Pons (tissue), 1 donor: Measurements from ENCODE around the gene CYP27C1.
"Not testable (repeated sequence)": the region's sequence is repeated elsewhere in the genome, so short reads cannot be mapped to it uniquely, and the experiment has no call there.

ENCODE experiments used
- DNase-seq: peaks from one replicate; pipeline ENCODE4 v3.0.0-alpha.2; 2016; ENCODE audit warnings: low spot score

Gene CYP27C1

DNA sequence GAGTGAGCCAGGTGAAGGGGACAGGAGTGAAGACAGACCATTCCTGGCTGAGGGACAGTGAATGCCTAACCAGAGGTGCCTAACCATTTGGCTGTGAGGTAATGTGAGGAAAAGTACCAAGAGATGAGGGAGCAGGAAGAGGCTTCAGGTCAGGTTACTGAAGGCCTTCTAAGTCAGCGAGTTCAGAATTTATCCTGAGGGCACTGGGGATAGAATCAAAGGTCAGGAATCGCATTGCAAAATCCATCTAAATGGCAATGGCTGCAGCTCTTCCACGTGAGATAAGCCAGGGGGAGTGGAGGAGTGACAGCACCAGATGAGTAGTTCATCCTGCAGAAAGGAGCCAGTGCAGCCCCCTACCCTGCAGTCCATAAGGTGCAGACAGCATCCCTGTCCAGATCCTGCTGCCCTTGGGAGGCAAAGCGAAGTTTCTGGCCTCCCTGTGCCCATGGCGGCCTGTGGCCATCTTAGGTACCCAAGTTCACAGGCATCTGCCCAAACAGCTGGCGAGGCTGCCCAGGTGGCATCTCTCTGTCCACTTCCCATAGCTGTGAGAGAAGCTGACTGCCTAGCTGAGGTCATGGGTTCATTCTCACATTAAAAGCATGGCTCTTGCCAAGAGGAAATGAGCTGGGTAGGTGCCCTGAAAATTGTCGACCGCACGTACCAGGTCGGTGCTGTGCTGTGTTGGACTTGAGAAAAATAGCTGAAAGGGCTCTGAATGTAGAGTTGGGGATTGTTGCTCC lies 49.5 kb downstream of the CYP27C1 start:
- peak; percentile 26 for DNase-seq

DNA sequence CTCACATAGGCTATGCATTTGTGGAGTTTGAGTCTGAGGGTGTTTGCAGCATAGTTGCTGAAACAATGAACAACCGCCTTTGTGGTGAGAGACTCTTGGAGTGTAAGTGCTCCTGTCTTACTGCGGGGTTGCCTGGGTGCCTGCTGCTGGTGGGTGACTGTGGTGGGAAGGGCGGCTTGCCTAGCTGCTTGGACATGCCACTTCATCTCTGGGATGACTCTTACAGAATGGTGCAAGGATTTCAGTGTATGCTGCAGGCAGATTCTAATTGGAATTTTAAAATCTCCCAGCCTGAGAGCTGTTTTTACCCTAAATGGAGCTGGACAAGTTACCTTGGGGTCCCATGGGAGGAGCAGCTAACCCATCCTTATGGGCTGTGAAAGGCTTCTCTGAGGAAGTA lies 50.1 kb downstream of the CYP27C1 start:
- no peak for DNase-seq

DNA sequence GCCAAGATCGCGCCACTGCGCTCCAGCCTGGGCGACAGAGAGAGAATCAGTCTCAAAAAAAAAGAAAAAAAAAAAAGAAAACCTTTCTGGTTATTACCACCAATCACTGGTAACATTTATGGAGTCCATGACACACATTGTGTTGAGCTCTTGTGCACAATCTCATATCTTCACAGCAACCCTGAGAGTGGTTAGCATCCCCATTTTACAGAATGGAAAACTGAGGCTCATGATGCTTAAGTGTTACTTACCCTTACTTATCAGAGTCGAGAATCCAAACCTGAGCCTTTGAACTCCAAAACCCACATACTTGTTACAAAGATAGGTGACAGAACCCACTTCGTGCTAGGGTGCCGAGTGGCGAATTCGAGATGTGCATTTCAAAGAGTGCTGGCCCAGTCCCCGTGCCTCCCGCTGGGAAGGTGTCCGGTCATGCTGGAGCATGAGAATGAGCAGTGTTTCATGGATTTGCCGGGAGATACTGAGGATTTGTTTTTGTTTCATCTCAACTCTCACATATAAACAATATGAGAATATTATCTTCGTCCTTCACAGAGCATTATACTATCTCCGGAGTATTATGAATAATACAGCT lies 50.9 kb downstream of the CYP27C1 start:
- no peak for DNase-seq

DNA sequence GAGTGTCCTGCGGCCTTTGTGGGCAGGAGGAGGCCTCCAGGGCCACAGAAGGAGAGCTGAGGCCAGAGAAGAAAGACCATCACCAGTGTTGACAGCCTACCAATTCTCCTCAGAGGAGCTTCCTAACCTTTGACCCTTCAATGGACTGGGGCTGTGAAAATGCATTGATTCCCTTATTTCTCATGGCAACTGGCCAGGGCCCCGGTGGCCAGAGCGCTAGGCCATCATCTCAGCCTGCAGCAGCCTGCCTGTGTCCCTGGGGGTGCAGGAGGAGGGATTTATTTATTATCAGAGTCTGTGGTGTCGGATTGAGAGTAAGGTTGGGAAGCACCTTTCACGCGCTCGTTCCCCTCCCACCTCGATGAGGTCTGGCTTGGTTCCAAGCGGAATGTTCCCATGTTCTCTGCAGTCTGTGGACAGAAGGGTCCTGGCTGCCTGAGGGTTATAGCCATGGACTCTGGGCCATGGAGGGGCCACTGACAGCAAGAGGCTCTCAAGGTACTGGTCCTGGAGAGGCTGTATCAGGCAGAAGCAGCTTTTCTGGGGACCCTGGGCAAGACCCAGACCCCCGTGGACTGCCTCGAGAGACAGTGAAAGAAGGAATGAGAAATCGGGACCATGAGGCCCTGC lies 53.8 kb downstream of the CYP27C1 start:
- DNase-seq, result no peak

DNA sequence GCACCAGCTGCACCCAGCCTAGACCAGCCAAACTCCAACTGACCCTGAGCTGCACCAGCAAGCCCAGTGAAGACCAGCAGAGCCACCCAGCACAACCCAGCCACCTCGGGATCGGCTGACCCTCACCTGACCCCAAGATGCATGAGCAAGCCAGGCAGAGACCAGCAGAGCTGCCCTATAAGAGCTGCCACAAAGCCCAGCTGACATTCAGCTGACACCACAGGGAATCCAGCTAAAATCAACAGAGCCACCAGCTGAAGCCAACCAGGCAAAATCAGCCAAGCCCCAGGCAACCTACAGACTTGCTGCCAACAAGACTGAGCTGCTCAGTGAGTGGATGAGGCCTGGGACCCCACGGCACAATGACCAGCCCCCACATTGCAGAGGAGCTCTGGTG lies 54.6 kb downstream of the CYP27C1 start:
- DNase-seq, result no peak

DNA sequence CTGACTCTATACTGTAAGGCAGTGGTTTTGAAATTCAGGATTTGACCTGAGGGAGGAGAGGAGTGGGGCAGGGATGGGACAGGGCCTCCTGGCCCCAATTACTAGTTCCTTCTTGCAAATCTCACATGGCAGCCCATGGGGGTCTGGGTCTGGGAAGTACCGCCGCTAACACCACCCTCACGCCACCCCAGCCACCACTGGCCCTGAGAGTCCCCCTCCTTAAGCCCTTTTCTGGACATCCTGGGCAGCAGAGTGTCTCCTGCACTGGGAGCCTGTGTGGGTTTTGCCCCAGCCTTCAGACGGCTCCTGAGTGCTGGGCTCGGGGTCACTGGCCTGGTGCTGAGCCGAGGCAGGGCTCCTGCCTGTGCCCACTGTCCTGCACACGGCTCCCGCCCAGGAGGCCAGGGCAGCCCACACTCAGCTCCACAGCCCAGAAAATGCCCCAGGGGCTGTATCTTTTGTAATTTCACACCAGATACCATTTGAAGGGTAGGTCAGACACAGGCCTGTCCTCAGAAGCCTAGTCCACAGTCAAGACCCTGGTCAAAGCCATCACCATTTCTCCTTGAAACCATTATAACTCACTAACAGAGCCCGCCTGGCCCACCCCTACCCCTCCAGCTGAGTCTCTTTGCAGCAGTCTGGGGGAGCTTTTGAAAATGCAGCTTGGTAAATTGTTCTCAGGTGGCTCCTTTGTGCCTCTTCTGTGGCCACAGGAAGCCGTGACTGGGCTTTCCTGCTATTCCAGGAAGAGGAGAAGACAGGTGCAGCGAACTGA lies 55.1 kb downstream of the CYP27C1 start:
- DNase-seq, result no peak

DNA sequence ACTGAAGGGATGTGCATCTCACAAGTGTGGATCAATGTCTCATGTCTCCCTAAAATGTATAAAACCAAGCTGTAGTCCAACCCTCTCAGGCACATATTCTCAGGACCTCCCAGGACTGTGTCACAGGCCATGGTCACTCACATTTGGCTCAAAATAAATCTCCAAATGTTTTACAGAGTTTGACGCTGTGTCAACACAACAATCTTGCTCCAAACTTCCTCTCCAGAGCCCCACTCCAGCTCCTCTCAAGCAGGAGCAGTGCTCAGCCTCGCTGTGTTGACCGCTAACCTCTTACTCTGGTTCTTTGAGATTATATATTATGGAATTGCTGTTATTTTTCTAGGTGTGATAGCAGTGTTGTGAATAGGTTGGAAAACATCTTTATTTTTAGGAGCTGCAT lies 56.2 kb downstream of the CYP27C1 start:
- DNase-seq, result no peak

DNA sequence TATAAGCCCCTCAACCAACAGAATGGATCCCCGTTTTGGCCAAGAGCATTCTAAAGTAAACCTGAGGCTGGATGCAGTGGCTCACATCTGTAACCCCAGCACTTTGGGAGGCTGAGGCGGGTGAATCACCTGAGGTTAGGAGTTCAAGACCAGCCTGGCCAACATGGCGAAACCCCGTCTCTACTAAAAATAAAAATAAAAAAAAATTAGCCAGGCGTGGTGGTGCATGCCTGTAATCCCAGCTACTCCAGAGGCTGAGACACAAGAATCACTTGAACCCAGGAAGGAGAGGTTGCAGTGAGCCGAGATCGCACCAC lies 57.1 kb downstream of the CYP27C1 start:
- not testable (repeated sequence) for DNase-seq

DNA sequence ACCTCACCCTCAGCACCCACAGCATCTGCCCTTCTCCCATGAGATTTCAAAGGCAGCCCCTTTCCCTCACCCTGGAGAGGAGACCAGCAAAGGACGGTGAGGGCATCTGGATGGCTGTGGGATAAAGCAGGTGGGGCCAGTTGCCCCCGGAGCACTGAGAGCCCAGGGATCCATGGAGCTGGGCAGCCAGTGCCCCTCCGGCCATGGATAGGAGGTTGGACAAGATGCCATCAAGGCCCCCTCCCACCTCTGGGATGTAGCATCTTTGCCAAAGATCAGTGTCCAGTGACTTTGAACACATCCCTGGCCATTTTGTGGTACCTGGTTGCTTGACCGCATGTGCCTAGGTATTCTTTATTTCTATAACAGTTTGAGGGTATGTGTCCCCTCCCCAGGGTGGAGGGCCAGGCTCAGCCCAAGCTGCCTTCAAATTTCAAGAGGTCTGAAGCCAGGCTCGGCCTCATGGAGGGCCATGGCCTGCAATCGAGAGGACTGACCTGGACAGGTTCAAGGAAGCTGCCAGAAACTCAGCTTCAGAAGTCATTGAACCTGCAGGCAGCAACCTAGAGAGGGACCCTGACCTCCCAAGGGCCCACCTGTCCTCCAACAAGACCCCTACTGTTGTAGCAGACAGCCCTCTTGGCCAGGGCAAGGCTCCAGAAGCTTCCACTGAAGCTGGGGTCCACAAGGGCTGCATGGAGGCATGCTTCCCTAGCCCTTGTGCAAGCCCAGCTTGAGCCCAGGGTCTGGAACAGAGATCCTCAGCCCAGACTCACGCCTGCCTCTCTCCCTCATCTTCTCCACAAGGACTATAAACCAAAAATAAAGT lies 57.6 kb downstream of the CYP27C1 start:
- DNase-seq, result no peak

DNA sequence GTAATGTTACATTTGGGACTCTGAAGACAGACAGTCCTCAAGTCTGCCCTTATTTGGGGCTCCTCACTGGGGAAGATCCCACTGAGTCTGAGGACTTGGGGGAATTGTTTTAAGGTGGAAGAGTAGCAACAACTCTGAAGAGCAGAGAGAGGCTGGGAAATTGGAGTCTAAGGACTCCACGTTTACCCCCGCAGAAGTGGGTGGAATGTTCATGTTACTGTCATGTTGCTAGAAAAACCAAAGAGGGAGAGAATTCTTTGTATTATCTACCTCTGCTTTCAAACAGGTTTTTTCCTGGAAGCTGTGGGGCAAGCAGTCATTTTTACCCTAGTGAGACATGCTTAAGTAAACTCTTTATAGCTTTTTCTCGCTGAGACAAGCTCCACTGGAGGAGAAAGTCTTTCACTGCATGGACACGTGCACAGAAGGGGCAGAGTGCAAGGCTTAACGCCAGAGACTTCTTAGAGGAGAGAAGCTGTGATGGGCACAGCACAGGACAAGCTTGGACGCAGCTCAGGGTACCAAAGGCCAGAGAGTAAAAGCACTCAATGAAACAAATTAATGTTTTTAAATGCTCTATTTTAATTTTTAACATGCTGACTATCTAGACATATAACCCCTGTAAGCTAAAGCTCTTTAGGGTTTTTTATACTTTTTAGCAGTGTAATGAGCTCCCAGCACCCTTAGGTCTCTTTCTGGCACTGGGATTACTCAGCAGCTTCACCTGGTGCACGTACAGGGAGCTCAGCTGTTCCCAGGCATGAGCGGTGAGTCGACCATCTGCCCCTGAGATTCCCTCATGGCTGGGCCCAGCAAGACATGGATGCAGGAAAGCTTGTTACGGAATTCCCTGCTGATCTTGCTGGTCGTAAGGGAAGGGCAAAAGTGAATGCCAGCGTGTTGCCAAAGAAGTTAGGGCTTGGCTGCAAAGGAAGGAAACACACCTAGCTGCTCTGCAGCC lies 58.6 kb downstream of the CYP27C1 start:
- DNase-seq, result no peak

DNA sequence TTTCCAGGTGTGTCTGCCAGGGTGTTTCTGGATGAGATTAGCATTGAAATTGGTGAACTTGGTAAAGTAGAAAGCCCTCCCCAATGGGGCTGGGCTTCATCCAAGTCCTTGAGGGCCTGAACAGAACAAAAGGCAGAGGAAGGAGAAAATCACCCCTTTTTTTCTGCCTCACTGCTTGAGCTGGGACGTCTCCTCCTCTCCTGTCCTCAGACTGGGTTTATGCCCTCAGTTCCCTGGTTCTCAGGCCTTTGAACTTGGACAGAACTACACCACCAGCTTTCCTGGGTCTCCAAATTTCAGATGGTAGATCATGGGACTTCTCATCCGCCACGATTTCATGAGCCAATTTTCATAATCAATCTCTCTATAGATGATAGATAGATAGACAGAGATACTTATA lies 59.4 kb downstream of the CYP27C1 start:
- no peak for DNase-seq

DNA sequence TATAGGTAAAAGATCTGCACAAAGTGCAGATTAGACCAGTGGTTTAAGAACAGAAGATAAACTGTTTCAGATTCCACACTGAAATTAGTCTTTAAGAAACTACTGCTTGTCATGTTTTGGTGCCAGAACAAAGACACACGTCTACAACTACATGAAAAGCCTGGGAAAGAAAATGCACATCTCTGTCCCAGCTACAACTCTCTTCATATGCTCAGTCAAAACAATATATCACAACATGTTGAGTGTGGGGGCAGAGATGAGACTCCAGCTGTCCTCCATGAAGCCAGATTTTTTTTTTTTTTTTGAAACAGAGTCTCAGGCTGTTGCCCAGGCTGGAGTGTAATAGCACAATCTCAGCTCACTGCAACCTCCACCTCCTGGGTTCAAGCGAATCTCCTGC lies 60.6 kb downstream of the CYP27C1 start:
- DNase-seq, result no peak

DNA sequence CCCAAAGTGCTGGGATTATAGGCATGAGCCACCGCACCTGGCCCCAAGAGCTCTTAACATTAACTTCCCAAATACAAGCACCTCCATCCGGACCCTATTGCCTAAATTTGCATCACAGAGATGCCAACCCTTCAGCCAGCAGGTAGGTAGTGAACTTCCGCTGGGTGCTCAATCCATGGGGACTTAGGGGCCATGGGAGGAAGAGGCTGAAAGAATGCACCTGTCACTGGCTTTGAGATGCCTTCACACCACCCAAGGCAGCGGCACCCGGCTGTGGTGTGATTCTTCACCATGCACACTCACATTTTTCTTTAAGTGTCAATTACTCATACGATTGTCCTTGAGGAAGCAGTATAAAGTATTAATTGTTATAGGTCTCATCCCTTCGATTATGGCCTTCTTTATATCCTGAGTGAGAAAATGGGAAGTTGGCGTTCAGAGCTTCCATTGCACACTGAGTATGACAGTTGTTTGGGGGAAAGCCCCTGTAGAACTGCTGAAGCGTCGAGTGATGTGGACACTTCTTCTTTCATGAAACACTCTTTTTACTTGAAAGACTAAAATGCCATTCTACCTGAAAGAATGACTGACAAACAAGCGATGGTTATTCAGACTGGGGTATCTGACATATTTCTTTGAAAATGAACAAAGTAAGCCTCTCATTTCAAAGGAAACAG lies 61.3 kb downstream of the CYP27C1 start:
- DNase-seq, result no peak

DNA sequence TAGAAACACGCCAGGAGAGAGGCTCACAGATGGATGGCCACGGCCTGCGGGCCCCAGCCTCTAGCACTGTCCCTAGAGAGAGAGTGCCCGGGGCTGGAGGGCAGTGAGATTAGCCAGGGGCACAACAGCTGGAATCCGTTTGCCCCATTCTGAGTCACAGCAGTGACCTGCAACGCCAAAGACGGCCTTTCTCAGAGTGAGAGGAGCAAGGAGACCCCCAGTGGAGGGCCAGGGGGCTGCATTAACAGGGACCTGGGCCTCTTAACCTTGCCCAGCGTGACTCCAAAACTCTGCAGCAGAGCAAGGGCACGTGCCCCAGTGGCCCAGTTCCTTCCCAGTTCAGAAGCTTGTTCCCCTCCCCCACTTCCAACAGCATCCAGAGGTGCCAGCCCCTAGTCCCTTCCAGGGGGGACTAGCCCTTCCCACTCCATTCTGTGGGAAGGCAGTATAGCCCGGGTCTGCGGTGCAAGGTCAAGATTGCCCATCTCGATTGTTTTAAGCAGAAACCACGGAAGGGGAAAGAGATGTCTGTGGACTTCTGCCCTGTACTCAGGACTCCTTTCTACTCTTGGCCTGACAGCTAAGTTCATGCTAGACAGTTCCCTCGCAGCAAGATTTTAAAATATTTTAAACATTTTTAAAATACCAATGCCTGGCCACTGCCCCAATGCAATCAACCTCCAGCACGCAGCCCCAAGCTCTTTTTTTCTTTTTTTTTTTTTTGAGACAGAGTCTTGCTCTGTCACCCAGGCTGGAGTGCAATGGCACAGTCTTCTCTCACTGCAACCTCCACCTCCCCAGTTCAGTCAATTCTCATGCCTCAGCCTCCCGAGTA lies 62.2 kb downstream of the CYP27C1 start:
- no peak for DNase-seq

DNA sequence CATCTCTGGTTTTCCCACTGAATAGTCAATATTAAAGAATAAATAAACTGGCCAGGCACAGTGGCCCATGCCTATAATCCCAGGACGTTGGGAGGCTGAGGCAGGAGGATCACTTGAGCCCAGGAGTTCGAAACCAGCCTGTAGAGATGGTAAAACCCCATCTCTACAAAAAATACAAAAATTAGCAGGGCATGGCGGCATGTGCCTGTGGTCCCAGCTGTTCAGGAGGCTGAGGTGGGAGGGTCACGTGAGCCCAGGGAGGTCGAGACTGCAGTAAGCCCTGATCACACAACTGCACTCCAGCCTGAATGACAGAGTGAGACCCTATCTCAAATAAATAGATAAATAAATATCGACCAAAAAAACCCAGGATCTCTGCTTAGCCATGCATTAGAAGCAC lies 63.0 kb downstream of the CYP27C1 start:
- DNase-seq, result no peak

DNA sequence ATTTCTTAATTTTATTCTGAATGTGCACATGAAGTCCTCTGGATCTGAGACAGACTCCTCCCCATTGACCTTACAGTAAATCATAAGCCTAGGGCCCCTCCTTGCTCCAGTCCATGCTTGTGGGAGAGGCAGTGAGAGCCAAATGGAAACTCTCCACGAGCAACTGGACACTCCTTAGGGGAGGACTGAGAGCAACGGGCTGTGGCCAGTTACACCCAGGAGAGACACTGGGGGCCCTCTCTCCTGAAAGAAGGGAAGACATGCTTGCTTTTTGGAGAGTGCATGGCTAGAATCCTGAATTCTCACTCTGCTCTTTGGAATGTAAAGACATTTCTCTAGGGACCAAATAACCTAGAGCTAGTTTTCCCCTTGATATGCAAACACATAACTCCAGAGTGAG lies 64.2 kb downstream of the CYP27C1 start:
- no peak for DNase-seq

DNA sequence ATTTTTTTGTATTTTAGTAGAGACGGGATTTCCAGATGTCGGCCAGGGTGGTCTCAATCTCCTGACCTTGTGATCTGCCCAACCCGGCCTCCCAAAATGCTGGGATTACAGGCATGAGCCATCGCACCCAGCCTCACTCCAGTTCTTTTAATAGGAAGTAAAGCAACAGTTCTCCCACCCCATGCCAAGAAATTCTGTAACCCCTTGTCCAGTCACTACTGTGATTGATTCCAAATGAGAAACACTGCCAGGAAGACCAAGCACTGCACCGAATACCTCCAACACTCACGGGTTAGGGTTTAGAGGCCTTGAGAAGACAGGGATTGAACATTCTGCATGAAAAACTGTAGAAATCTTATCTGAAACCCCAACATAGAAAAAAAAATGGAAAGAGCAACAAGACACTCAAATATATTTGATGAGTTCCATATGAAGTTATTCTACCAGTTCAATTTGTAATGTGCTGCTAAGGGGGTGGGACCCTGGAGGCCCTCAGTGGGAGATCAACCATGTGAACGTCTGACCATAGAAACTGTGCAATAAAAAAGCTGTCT lies 65.0 kb downstream of the CYP27C1 start:
- DNase-seq, result no peak

DNA sequence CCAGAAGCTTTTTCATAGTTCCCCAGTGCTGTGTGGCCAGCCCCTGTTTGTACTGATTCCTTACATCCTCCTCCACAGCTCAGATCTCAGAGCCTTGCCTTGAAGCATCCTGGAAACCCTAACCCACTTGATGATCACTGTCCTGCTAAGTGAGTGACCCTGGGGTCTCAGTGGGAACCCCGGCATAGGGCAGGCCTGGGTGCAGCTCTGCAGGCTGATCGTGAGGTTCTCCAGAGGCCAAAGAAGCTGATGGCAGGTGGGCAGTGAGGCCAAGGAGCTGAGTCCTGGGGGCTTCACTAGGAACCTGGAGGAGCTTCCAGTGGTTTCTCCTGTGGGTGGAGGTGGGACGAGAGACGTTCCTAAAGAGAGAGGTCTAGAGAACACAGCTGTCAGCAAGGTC lies 65.7 kb downstream of the CYP27C1 start:
- DNase-seq, result no peak

DNA sequence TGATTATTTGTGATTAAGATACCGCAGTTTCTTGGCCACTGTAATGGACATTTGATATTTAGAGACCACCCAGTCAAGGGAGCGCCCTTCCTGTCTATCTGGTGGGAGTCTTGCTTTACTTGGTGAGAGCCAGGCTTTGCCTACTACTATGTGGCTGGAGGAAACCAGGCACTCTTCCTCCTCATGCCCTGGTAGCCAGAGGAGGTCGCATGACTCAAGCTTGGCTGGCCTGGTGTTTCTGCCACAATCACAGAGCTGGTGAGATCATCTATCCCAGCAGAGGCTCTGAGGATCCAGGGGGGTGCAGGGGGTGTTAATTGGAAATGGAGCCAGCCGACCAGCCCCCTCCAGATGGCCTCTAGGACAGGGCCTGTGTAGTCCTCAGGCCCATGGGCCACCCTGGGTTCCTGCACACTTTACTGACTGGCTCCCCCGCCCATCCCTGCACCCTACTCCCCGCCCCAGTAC lies 66.4 kb downstream of the CYP27C1 start:
- DNase-seq, result peak; percentile 81
